ENCODE results near the gene CTNND2.

DNA sequence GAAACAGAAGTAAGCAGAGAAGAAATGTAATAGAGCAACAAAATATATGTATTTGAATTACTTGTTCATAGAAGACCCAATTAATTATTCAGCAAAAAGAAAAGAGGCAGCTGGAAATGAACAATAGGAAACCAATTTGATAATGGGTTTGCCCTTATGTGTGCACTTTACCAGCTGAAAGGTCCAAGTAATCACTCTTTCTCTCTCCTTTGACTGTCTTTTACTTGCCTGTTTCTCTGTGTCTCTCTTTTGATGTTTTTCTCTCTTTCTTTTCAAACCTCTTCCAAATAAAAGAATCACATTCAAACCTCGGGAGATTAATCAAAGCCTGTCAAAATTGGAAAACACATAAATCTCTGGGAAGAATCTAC lies 51.5 kb downstream of the CTNND2 start:
- TF ChIP-seq YY1 (IDR thresholded peaks at IDR 0.05; ENCODE audit: insufficient read depth, insufficient read length) = no peak
- TF ChIP-seq ZNF274 (IDR thresholded peaks at IDR 0.05; ENCODE audit: low read depth, low read length) = no peak
